Skeletal muscle tissue (tissue), 4 donors: ENCODE results near the gene DHRS3. TPM values are rescaled to one million over a fixed set of nuclear protein-coding genes. Genes with fewer than 3 reads are reported as not detected.
"Not testable (repeated sequence)": the region's sequence is repeated elsewhere in the genome, so short reads cannot be mapped to it uniquely, and the experiment has no call there.

ENCODE experiments used
- H3K27ac ChIP-seq: one replicate; pipeline ENCODE4 v1.7.0; 2013; ENCODE audit warnings: mild to moderate bottlenecking, low read depth, low read length, inconsistent platforms
- H3K27me3 ChIP-seq, 3 donors: one replicate each; pipeline ENCODE4 v1.7.0; 2013; ENCODE audit warnings: low read length in 3 of 3; ENCODE audit not compliant: control insufficient read depth in 3 of 3, insufficient read depth in 3 of 3
- H3K36me3 ChIP-seq, 3 donors: one replicate each; pipeline ENCODE4 v1.7.0; 2013; ENCODE audit warnings: low read length in 3 of 3; ENCODE audit not compliant: control insufficient read depth in 3 of 3, insufficient read depth in 3 of 3
- H3K4me1 ChIP-seq, 3 donors: one replicate each; pipeline ENCODE4 v1.7.0; 2013; ENCODE audit warnings: low read length in 3 of 3, mild to moderate bottlenecking in 3 of 3; ENCODE audit not compliant: control insufficient read depth in 3 of 3, insufficient read depth in 3 of 3
- H3K4me3 ChIP-seq, 3 donors: one replicate each; pipeline ENCODE4 v1.7.0; 2013; ENCODE audit warnings: low read length in 3 of 3
- H3K9ac ChIP-seq, 3 donors: one replicate each; pipeline ENCODE4 v1.7.0; 2013; ENCODE audit warnings: low read length in 3 of 3, mild to moderate bottlenecking in 3 of 3, moderate library complexity in 2 of 3, low read depth in 1 of 3
- H3K9me3 ChIP-seq, 3 donors: one replicate each; pipeline ENCODE4 v1.7.0; 2013; ENCODE audit warnings: low read length in 3 of 3; ENCODE audit not compliant: control insufficient read depth in 3 of 3
- total RNA-seq: library from RNA; depleted of rRNA; stranded (reverse); fragments of >200 nt; gene quantifications from one replicate; pipeline ENCODE4 v1.2.3, GENCODE V29; 2014
- donor health status: Osteomylitis.

The DHRS3 gene
- 37.6 TPM for total RNA-seq

GRCh38 chr1:12617901-12618660 lies at the start of gene DHRS3:
TSS of gene DHRS3 (minus strand) at chr1:12618210. CDS start at chr1:12617348, 862 bp downstream.
- Histone ChIP-seq H3K27ac (peak within 1 kb of the TSS; percentile 98), H3K27me3 (no peaks in the 10 kb centered on the region), H3K36me3 (peaks cover 0 to under 1% (median 0%) of the 10 kb centered on the region in 3 donors), H3K4me3 (peak within 1 kb of the TSS; percentile 68 to 83 (median 81)), H3K9me3 (no peaks in the 10 kb centered on the region), H3K9ac (peak within 1 kb of the TSS; percentile 95 to 97 (median 95)), H3K4me1 (peaks cover 62 to 74% (median 66%) of the 10 kb centered on the region in 3 donors)

DNA sequence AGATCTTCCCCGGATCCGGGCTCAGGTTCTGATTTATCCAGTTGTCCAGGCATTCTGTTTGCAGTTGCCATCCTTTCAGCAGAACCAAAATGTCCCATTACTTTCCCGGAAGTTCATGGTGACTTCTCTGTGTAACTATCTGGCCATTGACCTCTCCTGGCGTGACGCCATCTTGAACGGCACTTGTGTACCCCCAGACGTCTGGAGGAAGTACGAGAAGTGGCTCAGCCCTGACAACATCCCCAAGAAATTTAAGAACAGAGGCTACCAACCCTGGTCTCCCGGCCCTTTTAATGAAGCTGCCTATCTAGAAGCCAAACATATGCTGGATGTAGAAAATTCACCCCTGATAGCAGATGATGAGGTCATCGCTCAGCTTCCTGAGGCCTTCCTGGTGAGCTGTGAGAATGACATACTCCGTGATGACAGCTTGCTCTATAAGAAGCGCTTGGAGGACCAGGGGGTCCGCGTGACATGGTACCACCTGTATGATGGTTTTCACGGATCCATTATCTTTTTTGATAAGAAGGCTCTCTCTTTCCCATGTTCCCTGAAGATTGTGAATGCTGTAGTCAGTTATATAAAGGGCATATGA lies 48.2 kb upstream of the DHRS3 start:
- no peak overlapping the region for H3K27ac ChIP-seq
- no peak overlapping the region for H3K4me3 ChIP-seq
- peaks cover 0 to 5% (median 2%) of the 10 kb centered on the region in 3 donors for H3K9me3 ChIP-seq
- no peak overlapping the region for H3K9ac ChIP-seq
- H3K4me1 ChIP-seq, result peaks cover 22 to 31% (median 26%) of the 10 kb centered on the region in 3 donors
- no peaks in the 10 kb centered on the region for H3K27me3 ChIP-seq
- no peaks in the 10 kb centered on the region for H3K36me3 ChIP-seq

- Histone ChIP-seq H3K9ac (no peak overlapping the region), H3K4me1 (peaks cover 18 to 24% (median 20%) of the 10 kb centered on the region in 3 donors), H3K27ac (no peak overlapping the region), H3K4me3 (no peak overlapping the region), H3K27me3 (no peaks in the 10 kb centered on the region), H3K36me3 (no peaks in the 10 kb centered on the region), H3K9me3 (peaks cover 0 to 5% (median 2%) of the 10 kb centered on the region in 3 donors)
Observed at GRCh38 chr1:12665511-12665910, 47.5 kb upstream of the DHRS3 start.

GRCh38 chr1:12662556-12662955 lies 44.5 kb upstream of the DHRS3 start:
- Histone ChIP-seq H3K4me3 (no peak overlapping the region), H3K4me1 (no peaks in the 10 kb centered on the region), H3K9ac (no peak overlapping the region), H3K27ac (no peak overlapping the region), H3K36me3 (no peaks in the 10 kb centered on the region), H3K27me3 (no peaks in the 10 kb centered on the region), H3K9me3 (no peaks in the 10 kb centered on the region)

GRCh38 chr1:12661606-12662219 lies 43.7 kb upstream of the DHRS3 start:
- H3K9ac ChIP-seq, result no peak overlapping the region
- H3K27me3 ChIP-seq, result peaks cover 0 to 5% (median 0%) of the 10 kb centered on the region in 3 donors
- no peak overlapping the region for H3K27ac ChIP-seq
- H3K36me3 ChIP-seq, result no peaks in the 10 kb centered on the region
- H3K4me1 ChIP-seq, result no peaks in the 10 kb centered on the region
- no peaks in the 10 kb centered on the region for H3K9me3 ChIP-seq
- no peak overlapping the region for H3K4me3 ChIP-seq

- H3K9me3 ChIP-seq, result no peaks in the 10 kb centered on the region
- H3K9ac ChIP-seq, result no peak overlapping the region
- H3K4me3 ChIP-seq, result no peak overlapping the region
- H3K36me3 ChIP-seq, result no peaks in the 10 kb centered on the region
- H3K4me1 ChIP-seq, result no peaks in the 10 kb centered on the region
- no peak overlapping the region for H3K27ac ChIP-seq
- H3K27me3 ChIP-seq, result peaks cover 0 to 5% (median 0%) of the 10 kb centered on the region in 3 donors
Observed at GRCh38 chr1:12658531-12659453, 40.8 kb upstream of the DHRS3 start.

- H3K36me3 ChIP-seq, H3K27me3 ChIP-seq, H3K4me1 ChIP-seq, H3K9ac ChIP-seq, H3K27ac ChIP-seq, H3K9me3 ChIP-seq, H3K4me3 ChIP-seq: not testable (repeated sequence)
Observed at GRCh38 chr1:12657885-12658512, 40.0 kb upstream of the DHRS3 start.

GRCh38 chr1:12657060-12657884 lies 39.3 kb upstream of the DHRS3 start:
- Histone ChIP-seq H3K27ac (no peak overlapping the region), H3K4me3 (no peak overlapping the region), H3K4me1 (no peaks in the 10 kb centered on the region), H3K27me3 (peaks cover 0 to 5% (median 0%) of the 10 kb centered on the region in 3 donors), H3K9me3 (no peaks in the 10 kb centered on the region), H3K9ac (no peak overlapping the region), H3K36me3 (no peaks in the 10 kb centered on the region)

- no peak overlapping the region for H3K27ac ChIP-seq
- H3K4me1 ChIP-seq, result no peaks in the 10 kb centered on the region
- no peak overlapping the region for H3K9ac ChIP-seq
- H3K9me3 ChIP-seq, result no peaks in the 10 kb centered on the region
- H3K27me3 ChIP-seq, result peaks cover 0 to 5% (median 0%) of the 10 kb centered on the region in 3 donors
- H3K4me3 ChIP-seq, result no peak overlapping the region
- no peaks in the 10 kb centered on the region for H3K36me3 ChIP-seq
Observed at GRCh38 chr1:12656575-12656974, 38.6 kb upstream of the DHRS3 start.
